Ovary (tissue), 9 donors: ENCODE data around the gene RBM3. TPM values are rescaled to one million over a fixed set of nuclear protein-coding genes. Genes with fewer than 3 reads are reported as not detected.

Experiments used
- DNase-seq, 5 donors: peaks; one replicate each; pipeline ENCODE4 v3.0.0-alpha.2; 2019 to 2020
- H3K27ac ChIP-seq, 2 donors: fragments of 200-600 bp; one replicate each; pipeline versions ENCODE4 v1.5.1 to v1.8.0; 2019 to 2022
- H3K27me3 ChIP-seq: fragments of 200-600 bp; one replicate; pipeline ENCODE4 v1.8.0; 2022
- H3K36me3 ChIP-seq: fragments of 200-600 bp; sonication (generic); one replicate; pipeline ENCODE4 v1.5.1; 2019
- H3K4me1 ChIP-seq: one replicate; pipeline ENCODE4 v1.8.1; 2013; ENCODE audit warnings: mild to moderate bottlenecking, moderate library complexity; ENCODE audit not compliant: insufficient read depth
- H3K4me3 ChIP-seq: fragments of 200-600 bp; sonication (generic); one replicate; pipeline ENCODE4 v1.5.1; 2017
- H3K9me3 ChIP-seq, 2 donors: fragments of 200-600 bp in 1 of 2; sonication (generic) in 1 of 2; one replicate each; pipeline versions ENCODE4 v1.5.1 to v1.8.1; 2013 to 2019; ENCODE audit warnings: mild to moderate bottlenecking in 1 of 2, moderate library complexity in 1 of 2
- CTCF ChIP-seq, 3 donors: fragments of 450-650 bp in 2 of 3; fragments of 200-600 bp in 1 of 3; IDR thresholded peaks; one replicate each; pipeline versions ENCODE4 v1.5.1 to v1.8.0; 2016 to 2022; ENCODE audit warnings: antibody characterized with exemption in 3 of 3, mild to moderate bottlenecking in 1 of 3
- EP300 ChIP-seq: sonication (generic); formaldehyde crosslinking; IDR thresholded peaks from one replicate; pipeline ENCODE4 v1.6.1; 2017; ENCODE audit warnings: antibody characterized with exemption
- POLR2A ChIP-seq: fragments of 450-650 bp; IDR thresholded peaks from one replicate; pipeline ENCODE4 v1.6.1; 2017; ENCODE audit warnings: antibody characterized with exemption, mild to moderate bottlenecking, moderate library complexity
- WGBS, 3 donors: extraction: QIAGEN DNeasy Blood & Tissue Kit in 1 of 3; methylation state at CpG; one replicate each; pipeline versions ENCODE4 v1.1.5 to v1.1.7; 2013 to 2017; 5-methylcytosine and 5-hydroxymethylcytosine counted together
- intact Hi-C, 4 donors: fragments of 100-400 bp; cut with DNase I; formaldehyde crosslinking; loops; one replicate each; pipeline versions ENCODE4 v1.11.0 to v1.15.1; 2022 to 2023
- polyA plus RNA-seq, 2 donors: library from polyadenylated mRNA; stranded (reverse); fragments of 200-250 nt in 1 of 2; fragments of 350-450 nt in 1 of 2; fragmentation: Illumina TruSeq in 1 of 2; extraction: RNeasy Lipid Tissue Mini Kit (QIAGEN cat#74804) in 1 of 2; gene quantifications; one replicate each; pipeline ENCODE4 v1.2.3, GENCODE V29; 2013 to 2014
- total RNA-seq, 7 donors: library from RNA; depleted of rRNA in 2 of 7; stranded (reverse); fragments of >200 nt in 2 of 7; fragmentation: NEBNext Ultra II Directional in 3 of 7; extraction: Animal tissue kit (Norgen Biotek cat#: 25700) in 3 of 7; gene quantifications; one replicate each; pipeline versions ENCODE4 v1.1.0 to v1.2.4, GENCODE V29; 2016 to 2023
- donor health status: DM: no; HTN: no; CAD: no; lungs with moderate emphysema.
- donor health status: DM: no; HTN: no; CAD: no.
- donor health status: Bipolar disorder and iron deficiency.
- donor health status: DM: yes; HTN: yes; CAD: no.
- donor health status: DM: no; HTN: no; CAD: no.
- donor health status: DM: yes; HTN: yes; CAD: no.

RBM3 gene
- total and polyA plus RNA-seq, 9 donors: 103 to 421 (median 153) TPM

GRCh38 chrX:48589482-48590162 lies 15.3 kb downstream of the RBM3 start:
- no peaks in the 10 kb centered on the region for H3K36me3 ChIP-seq
- no peaks in the 10 kb centered on the region for H3K27me3 ChIP-seq
- intact Hi-C loops: no loop called here
- 64 to 70% (median 65%) methylated on average over 13 of the region's 13 CpGs for WGBS, 3 donors
- H3K4me3 ChIP-seq: no peak overlapping the region
- no peak for DNase-seq
- TF ChIP-seq POLR2A (no peak), EP300 (no peak), CTCF (IDR thresholded peaks at IDR 0.05) (no peak)
- no peaks in the 10 kb centered on the region for H3K4me1 ChIP-seq
- no peak overlapping the region for H3K27ac ChIP-seq
- no peaks in the 10 kb centered on the region for H3K9me3 ChIP-seq

GRCh38 chrX:48590203-48591103 lies 16.2 kb downstream of the RBM3 start:
- intact Hi-C loops: no loop called here
- no peaks in the 10 kb centered on the region for H3K4me1 ChIP-seq
- H3K27me3 ChIP-seq: no peaks in the 10 kb centered on the region
- no peaks in the 10 kb centered on the region for H3K9me3 ChIP-seq
- TF ChIP-seq CTCF (IDR thresholded peaks at IDR 0.05) (no peak), POLR2A (no peak), EP300 (no peak)
- 77 to 83% (median 81%) methylated on average over 21 of the region's 21 CpGs for WGBS, 3 donors
- H3K27ac ChIP-seq: no peak overlapping the region
- DNase-seq: no peak
- no peak overlapping the region for H3K4me3 ChIP-seq
- no peaks in the 10 kb centered on the region for H3K36me3 ChIP-seq

GRCh38 chrX:48591255-48591791 lies 17.0 kb downstream of the RBM3 start:
- 67 to 68% (median 68%) methylated on average over 9 of the region's 9 CpGs for WGBS, 3 donors
- Histone ChIP-seq H3K9me3 (no peaks in the 10 kb centered on the region), H3K27me3 (no peaks in the 10 kb centered on the region), H3K36me3 (no peaks in the 10 kb centered on the region), H3K4me1 (no peaks in the 10 kb centered on the region), H3K4me3 (no peak overlapping the region), H3K27ac (no peak overlapping the region)
- no peak for DNase-seq
- intact Hi-C loops: no loop called here
- TF ChIP-seq EP300 (no peak), POLR2A (no peak), CTCF (IDR thresholded peaks at IDR 0.05) (no peak)

GRCh38 chrX:48592971-48593370 lies 18.7 kb downstream of the RBM3 start:
- Histone ChIP-seq H3K4me1 (no peaks in the 10 kb centered on the region), H3K27ac (no peak overlapping the region), H3K4me3 (no peak overlapping the region), H3K9me3 (no peaks in the 10 kb centered on the region), H3K27me3 (no peaks in the 10 kb centered on the region), H3K36me3 (no peaks in the 10 kb centered on the region)
- no peak for TF ChIP-seq EP300
- no peak for TF ChIP-seq POLR2A
- no peak for TF ChIP-seq CTCF (IDR thresholded peaks at IDR 0.05)
- WGBS, 3 donors: 64 to 71% (median 65%) methylated on average over 5 of the region's 5 CpGs
- intact Hi-C loops: no loop called here
- no peak for DNase-seq
